Activated CD8-positive, alpha-beta memory T cell treated with anti-CD3 and anti-CD28 coated beads, Interleukin-2, amount 50 U/mL, for 24 hours (primary cell): ENCODE data around the gene CITED4.

Experiments
- DNase-seq: peaks from one replicate; pipeline ENCODE4 v3.0.0-alpha.2; 2020; ENCODE audit errors: extremely low read depth

The CITED4 gene

DNA sequence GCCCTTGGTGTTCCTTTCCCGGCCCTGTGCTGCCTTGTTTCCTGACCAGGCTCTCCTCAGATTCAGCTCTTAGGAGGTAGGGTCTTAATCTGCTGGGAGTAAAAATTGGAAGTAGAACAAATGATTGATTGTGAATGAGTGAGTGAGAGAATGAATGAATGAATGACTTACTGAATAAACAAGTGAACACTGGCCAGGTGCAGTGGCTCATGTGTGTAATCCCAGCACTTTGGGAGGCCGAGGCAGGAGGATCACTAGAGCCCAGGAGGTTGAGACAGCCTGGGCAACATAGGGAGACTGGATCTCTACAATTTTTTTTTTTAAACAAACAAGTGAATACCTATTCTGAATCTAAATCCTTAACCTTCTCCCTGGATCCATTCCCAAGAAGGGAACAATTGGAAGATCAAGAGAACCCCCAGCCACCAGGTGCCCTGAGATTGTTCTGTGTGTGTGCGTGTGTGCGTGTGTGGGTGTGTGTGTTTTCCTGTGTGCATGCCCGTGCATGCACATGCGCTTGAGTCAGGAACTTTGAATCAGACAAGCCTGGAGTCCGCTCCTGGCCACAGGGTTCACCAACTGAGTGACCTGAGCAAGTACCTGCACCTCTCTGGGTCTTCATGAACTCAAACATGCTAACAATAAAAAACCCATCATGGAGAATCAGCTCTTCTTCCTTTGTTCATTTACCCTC lies 24.3 kb upstream of the CITED4 start:
- no peak for DNase-seq

DNA sequence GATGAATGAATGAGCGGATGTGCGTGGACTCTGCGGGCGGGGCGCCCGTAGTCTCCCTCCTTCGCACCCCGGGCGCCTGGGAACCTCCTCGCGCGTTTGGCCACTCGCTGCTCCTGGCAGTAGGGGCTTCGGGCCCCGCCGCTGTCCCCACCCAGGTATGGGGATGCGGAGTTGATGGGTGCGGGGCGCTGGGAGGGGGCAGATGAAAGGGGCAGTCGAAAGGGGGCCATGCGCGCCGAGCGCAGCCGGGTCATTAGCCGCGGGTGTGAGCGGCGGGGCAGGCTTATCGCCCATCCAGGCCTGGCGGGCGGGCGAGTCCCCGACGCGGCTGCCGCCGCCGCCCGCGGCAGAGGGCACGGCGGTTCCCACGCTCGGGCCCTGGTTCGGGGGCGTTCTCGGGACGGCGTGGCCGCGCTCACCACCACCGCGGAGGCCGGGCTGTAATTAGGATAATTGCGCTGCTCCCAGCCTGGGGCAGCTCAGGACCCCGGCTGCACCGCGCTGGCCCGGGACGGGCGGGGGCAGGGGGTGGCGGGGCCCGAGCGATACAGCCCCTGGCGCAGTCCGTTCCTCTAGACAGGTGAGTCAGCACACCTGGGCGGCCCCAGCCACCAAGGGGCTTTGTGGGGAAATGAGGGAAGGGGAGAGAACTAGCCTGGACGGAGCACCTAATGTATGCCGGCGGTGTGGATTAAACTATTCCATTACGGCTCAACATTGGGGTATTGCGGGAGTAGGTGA lies 22.1 kb upstream of the CITED4 start:
- no peak for DNase-seq

DNA sequence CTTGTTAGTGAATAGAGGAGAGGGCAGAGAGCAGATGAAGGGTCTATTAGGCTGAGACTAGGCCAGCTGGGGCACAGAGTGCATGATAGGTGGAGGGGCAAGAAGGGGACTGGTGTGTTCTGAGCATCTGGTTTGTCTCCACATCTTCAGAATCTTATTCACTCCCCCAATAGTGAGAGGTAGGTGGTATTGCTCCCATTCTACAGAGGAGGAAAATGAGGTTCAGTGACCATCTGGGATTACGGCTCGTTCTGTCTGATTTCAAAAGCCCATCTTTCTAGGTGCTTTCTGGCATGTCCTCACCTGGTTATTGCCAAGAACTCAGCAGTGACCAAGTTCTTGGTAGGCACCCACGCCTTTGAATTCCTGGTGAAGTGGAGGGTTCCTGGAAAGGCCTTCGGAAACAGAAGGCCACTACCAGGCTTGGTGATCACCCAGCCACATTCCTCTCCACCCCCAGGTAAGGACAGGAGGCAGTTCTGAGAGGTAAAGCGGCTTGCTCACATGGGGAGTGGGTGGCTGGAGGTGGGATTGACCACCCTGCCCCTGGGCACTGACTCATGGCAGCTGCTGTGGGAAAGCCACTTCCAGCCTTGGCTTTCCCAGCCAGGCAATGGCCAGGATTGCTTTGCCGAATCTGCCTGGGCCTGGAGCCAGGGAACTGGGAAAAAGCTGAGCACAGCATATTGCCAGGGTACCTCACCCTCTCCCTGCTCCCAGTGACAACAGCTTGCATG lies 18.8 kb upstream of the CITED4 start:
- no peak for DNase-seq

DNA sequence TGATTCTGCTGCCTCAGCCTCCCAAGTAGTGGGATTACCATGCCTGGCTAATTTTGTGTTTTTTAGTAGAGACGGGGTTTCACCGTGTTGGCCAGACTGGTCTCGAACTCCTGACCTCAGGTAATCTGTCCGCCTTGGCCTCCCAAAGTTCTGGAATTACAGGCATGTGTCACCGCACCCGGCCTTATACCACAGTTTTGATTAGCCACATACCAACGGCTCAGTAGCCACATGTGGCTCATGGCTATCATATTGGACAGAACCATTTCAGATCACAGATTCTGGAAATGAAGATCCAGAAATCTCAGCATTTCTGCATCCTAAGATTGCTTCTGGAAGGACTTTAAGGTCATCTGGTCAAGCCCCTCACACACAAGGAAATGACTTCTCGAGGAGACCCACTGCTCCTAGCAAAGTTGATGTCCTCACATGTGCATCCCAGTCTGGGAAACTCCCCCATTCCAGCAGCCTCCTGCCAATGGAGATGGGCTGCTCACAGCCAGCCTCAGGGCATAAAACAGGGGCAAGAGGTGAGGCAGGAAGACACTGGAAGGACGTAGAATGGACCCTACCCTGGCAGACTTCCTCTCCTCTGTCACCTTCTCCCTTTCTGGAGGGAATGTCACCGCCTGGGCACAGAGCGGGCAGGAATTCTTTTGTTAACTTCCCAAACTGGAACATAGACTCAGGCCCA lies 17.5 kb upstream of the CITED4 start:
- DNase-seq, result no peak

DNA sequence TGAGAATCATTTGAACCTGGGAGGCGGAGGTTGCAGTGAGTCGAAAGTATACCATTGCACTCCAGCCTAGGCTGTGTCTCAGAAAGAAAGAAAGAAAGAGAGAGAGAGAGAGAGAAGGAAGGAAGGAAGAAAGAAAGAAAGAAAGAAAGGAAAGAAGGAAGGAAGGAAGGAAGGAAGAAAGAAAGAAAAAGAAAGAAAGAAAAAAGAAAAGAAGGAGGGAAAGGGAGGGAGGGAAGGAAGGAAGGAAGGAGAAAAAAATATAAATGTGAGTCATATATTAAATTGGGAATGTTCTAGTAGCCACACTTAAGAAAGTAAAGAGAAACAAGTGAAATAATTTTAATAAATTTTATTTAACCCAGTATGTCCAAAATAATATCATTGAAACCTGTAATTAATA lies 16.7 kb upstream of the CITED4 start:
- no peak for DNase-seq

DNA sequence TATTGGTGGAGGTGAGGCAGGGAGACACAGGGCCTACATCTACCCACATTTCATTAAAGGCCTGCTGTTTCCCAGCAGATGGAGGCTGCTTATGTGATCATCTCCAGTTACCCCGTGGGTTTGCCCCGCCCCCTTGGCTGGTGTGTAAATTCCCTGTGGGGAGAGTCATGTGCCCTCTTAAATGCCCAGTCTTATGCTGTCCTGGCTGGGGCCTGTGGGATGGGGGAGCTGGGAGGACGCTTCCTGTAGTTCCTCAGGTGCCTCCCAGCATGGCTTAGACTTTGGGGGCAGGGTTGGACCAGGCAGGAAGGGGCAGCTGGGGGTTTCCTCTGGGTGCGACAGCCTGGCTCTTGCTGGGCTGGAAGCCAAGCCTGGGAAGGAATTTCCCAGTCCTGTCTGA lies 15.5 kb upstream of the CITED4 start:
- no peak for DNase-seq

DNA sequence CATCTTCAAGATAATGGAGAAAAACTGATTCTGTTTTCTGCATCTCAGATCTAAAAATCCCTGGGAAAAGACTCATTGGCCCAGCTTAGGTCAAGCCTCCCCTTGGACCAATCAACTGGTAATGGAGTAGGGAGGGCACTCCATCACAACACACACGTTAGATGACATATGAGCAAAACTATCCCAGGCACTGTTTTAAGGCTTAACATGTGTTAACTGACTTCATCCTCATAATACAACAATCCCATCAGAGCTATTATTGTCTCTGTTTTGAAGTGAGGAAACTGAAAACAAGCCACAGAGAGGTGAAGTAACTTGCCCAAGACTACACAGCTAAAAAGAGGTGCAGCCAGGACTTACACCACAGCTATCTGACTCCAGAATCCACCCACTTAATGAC lies 14.7 kb upstream of the CITED4 start:
- DNase-seq, result no peak

DNA sequence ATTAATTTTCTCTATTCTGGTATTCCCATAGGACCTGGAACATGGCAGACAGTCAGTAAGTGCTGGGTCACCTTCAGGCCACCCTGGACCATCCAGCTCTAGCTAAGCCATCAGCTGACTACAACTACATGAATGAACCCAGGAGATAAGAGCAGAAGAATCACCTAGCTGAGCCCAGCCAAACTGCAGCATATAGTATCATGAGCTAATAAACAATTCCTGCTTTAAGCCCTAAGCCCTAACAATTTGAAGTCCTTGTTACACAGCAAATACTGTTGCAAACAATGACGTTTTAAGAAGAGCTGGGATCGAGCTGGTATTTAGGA lies 14.2 kb upstream of the CITED4 start:
- DNase-seq, result no peak

DNA sequence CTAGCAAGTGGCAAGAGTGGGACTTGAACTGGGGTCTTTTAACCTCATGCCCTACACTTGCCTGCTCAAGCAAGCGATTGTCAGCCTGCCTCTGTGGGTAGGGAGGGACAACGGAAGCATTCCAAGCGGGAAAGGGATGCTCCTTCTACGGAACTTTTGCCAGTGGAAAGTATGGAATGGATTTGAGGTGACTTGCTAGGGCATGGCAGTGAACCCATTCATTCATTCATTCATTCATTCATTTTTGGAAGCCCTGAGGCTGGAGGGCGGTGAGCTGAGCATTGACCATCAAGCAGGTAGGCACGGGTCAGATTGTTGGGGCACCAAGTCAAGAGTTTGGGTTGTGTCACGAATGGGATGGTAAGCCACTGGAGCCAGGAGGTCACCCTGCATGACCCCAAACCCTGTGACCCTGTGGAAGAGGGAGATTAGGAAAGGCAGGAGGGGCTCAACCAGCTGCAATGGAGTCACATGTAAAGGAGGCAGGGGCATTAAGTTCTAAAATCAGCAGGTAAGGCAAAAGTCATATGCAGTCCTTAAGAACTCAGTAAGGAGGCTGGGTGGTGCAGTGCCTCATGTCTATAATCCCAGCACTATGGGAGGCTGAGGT lies 11.8 kb upstream of the CITED4 start:
- no peak for DNase-seq

DNA sequence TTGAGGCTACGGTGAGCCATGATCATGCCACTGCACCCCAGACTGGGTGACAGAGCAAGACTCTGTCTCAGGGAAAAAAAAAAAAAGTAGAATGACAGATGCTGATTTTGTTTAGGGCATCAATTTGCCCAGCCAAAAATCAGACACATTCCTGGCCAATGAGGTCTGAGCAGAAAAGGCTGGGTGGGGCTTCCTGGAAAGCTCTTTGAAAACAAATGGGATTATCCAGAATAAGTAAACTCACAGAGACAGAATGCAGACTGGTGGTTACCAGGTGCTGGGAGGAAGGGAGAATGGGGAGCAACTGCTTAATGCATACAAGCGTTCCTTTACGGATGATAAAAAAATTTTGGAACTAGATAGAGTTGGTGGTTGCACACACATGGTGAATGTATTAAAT lies 10.1 kb upstream of the CITED4 start:
- no peak for DNase-seq

DNA sequence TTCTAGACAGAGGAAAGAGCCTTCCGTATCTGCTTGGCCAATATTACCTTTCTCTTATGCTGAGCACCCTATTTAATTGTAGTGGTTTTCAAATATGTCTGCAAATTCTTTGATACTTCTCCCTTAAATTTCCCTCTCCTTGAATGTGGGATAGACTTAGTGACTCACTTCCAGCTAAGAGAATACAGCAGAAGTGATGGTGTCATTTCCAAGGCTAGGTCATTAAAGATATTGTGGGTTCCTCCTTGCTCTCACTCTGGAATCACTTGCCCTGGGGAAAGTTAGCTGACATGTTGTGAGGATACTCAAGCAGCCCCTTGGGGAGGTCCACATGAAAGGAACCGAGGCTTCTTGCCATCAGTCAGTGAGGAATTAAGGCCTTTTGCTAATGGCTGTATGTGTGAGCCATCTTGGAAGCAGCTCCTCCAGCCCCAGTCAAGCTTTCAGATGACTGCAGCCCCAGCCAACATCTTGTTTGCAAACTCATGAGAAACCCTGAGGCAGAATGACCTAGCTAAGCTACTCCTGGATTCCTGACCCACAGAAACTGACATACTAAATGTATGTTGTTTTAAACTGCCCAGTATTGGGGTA lies 8.1 kb upstream of the CITED4 start:
- DNase-seq, result no peak

DNA sequence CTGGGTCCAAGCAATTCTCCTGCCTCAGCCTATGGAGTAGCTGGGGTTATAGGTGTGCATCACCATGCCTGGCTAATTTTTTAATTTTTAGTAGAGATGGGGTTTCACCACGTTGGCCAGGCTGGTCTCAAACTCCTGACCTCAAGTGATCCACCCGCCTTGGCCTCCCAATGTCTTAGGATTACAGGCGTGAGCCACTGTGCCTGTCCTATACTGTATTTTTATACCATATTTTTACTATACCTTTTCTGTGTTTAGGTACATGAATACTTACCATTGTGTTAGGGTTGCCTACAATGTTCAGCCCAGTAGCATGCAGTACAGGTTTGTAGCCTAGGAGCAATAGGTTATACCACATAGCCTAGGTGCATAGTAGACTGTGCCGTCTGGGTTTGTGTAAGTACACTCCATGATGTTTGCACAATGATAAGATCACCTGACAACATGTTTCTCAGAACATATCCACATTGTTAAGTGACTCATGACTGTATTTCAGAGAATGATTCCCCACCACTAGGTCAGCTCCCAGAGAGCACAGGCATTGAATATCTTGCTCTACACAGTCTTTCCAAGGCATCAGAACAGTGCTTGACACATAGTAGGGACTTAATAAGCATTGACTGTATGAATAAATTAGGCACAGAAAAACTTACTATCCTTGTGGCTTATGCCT lies 6.0 kb upstream of the CITED4 start:
- no peak for DNase-seq

DNA sequence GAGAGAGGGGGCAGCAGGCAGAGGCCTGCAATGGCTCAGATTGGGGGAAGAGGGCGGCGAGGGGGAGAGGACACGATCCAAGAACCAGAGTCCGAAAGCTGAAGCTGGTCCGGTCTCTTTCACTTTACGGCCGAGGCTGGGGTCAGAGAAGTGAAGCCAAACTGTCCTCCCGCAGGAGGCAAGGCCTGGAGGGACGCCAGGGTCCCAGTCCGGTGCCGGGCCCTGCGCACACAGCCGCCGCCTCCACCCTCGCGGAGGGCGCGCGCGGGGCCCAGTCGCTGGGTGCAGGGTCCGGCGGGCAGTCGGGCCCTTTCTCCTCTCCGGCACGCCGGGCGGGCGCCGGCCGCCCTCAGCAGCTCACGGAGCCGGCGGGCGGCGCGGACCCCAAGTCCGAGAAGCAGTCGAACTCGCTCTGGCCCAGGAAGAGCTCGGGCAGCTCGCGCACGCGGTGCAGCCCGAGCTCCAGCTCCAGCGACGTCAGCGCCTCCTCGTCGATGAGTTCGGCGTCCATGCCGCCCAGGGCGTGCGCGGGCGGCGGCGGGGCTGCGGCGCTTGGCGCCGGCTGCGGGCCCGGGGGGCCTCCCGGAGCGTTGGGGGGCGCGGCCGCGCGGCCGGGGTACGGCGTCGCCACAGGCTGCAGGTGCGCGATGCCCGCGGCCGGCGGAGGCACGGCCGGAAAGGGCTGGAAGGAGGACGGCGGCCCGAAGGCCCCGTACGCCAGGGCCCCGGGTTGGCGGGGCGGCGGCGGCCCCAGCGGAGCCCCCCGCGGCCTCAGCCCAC lies 749 bp downstream of the CITED4 start:
- DNase-seq, result no peak

DNA sequence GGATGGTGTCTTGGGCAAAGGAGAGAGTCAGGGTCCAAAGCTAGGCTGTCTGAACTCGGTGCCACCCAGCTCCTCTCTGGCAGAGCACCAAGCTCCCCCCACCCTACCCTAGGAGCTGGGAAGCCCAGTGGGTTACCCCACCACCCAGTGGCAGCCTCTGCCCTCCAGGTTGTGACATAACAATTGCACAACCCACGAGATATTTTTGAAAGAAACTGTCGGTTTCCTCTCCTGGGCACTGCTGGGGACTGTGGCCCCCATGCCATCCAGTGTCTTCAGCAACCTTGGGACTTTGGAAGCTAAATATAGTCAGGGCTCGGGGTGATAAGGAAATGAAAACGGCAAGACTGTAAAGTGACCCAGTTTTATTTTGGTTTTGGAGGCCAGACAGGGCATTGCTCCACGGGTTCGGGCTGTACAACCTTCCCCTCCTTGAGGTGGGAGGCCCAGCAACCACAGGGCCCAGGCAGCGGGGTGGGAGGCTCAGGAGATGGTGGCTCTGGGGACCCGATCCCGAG lies 1.4 kb downstream of the CITED4 start:
- DNase-seq, result no peak

DNA sequence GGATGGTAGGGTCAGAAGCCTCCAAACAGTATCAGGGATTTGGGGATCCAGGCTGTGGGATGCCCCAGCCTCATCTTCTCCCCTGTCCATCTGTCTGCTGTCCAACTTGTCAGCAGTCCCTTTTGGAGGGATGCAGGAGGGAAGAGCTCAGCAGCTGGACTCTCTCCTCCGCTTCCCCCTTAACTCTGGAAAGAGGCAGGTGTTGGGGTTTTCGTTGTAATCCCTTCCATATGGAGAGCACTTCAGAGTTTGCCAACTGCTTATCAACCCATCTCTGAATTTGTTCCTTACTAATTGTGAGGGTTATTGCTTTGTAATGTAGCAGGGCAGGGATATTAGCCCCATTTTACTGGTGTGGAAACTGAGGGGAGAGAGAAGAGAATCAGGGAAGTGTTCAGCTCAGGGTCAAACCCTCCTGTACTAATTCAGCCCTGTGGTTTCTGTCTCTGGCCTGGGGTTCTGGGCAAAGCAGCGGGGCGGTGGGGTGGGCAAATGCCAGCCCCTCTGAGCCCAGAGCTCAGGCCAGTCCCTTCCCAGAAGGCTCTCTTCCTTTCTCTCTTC lies 3.2 kb downstream of the CITED4 start:
- no peak for DNase-seq

DNA sequence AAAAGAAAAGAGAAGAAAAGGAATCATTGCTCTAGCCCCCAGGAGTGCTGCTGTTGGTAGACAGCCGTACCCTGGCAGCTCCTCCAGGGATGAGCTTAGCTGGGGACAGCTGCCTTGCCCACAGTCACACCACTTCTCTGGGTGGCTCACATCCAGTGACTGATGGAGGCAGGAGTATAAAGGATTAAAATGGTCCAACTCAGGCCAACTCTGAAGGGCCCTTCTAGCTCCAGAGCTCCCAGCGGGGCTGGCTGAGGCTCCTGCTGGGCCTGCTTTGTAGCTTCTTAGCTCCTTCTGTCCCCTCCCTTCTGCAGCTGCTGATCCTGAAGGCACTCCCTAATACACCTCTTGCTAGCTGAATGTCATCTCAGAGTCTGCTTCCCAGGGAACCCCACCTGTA lies 4.4 kb downstream of the CITED4 start:
- no peak for DNase-seq

DNA sequence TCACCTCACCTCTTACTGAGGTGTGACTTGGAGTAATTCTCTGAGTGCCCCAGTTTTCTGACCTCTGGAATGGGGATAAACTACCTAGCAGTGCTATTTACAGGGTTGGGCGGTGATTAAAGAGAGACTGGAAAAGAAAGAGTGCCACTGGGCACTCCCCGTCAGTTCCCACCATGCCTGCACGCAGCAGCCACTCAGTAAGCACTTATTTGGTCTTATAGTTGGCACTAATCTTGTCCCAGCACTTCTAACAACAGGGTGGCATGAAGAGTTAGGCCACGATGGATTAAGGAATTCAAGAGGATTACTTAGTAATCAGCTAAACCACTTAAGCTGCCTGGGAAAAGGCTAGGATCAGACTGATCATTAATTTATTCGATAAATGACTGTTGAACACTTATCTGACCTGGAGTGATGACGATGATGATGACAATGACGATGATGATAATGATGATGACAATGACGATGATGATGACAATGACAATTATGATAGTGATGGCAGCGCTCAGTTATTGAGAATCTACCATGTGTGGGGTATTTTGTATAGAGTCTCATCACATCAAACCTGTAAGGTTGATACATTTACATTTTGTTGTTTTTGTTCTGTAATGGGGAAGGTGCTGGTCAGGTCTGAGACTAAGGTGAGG lies 5.4 kb downstream of the CITED4 start:
- DNase-seq, result no peak

DNA sequence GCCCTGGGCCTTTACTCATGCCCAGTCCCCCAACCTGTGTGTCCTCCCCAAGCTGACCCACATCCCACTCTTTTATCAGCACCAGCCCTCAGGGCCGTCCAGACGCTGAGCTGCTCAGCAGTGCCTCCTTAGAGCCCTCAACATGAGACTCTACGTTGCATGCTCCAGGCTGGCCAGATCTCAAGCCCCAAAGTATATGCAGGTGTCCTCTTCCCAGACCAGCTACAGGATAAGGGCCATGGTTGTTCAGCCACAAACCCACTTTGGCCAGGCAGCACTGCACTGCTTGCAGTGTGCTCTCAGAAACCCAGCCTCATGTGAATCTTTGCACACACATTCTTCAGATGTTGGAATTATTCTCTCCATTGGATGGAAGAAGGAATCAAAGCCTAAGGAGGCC lies 6.0 kb downstream of the CITED4 start:
- no peak for DNase-seq

DNA sequence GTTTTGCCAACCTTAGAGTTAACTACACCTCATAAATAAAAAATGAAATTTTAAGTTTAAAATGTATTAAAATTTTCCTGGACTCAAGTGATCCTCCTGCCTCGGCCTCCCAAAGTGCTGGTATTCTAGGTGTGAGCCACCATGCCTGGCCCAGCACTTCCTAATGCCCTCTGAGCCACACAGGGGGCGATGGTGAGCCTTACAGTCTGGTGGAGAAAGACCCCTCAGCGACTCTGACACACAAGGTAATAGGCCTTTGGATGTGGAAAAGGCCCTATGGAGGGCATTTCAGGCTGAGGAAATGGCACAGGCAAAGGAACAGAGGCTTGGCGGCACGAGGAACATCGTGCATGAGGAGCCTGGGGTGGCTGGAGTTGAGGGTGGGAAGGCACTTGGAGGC lies 6.7 kb downstream of the CITED4 start:
- DNase-seq, result no peak

DNA sequence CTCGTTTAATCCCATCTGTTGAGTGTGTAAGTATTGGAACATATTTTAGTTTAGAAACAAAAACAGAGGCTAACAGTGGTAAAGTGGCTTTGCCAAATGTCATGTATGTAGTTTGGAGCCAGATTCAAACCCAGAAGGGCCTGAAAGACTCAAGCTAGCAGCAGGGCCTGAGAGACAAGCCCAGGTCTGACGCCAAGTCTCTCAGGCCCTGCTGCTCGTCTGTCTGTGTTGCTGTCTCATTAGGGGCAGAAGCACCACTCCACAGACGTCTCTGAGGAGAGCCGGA lies 8.3 kb downstream of the CITED4 start:
- no peak for DNase-seq
